RWPE2 (cell line): ENCODE measurements around the gene MTSS2.

Experiments
- ATAC-seq: fragments of 200-7000 bp; cut with Tn5 transposase; 3 replicates; pipeline ENCODE4 v1.9.1; 2021; ENCODE audit warnings: low read depth
- DNase-seq: peaks from one replicate; pipeline ENCODE4 v3.0.0-alpha.2; 2020; ENCODE audit warnings: low spot score
- H3K27ac ChIP-seq: fragments of 450-650 bp; 2 replicates; pipeline ENCODE4 v1.5.1; 2017; ENCODE audit warnings: mild to moderate bottlenecking; ENCODE audit not compliant: poor library complexity, severe bottlenecking
- H3K27me3 ChIP-seq: fragments of 250-450 bp; sonication (Bioruptor Pico); 2 replicates; pipeline ENCODE4 v1.5.1; 2021; ENCODE audit warnings: mild to moderate bottlenecking, moderate library complexity; ENCODE audit not compliant: insufficient read depth, poor library complexity, severe bottlenecking
- H3K36me3 ChIP-seq: fragments of 250-450 bp; sonication (Bioruptor Pico); 2 replicates; pipeline ENCODE4 v1.5.1; 2020; ENCODE audit warnings: low read depth, mild to moderate bottlenecking, moderate library complexity
- H3K4me1 ChIP-seq: fragments of 250-450 bp; sonication (Bioruptor Pico); 2 replicates; pipeline ENCODE4 v1.5.1; 2021; ENCODE audit warnings: mild to moderate bottlenecking, moderate library complexity; ENCODE audit not compliant: insufficient read depth, poor library complexity, severe bottlenecking
- H3K4me3 ChIP-seq: fragments of 250-450 bp; sonication (Bioruptor Pico); 2 replicates; pipeline ENCODE4 v1.5.1; 2021; ENCODE audit warnings: mild to moderate bottlenecking, moderate library complexity; ENCODE audit not compliant: severe bottlenecking
- H3K9me3 ChIP-seq: fragments of 250-450 bp; sonication (Bioruptor Pico); 2 replicates; pipeline ENCODE4 v1.5.1; 2021; ENCODE audit warnings: mild to moderate bottlenecking, moderate library complexity; ENCODE audit not compliant: severe bottlenecking
- CTCF ChIP-seq: fragments of 450-650 bp; IDR thresholded peaks from one replicate; pipeline ENCODE4 v1.5.1; 2017; ENCODE audit warnings: mild to moderate bottlenecking, moderate library complexity; ENCODE audit not compliant: poor library complexity, severe bottlenecking

Gene MTSS2

GRCh38 chr16:70694088-70694867 is 8.4 kb upstream of the MTSS2 start:
- peak; percentile 94 for DNase-seq
- H3K27me3 ChIP-seq = no peaks in the 10 kb centered on the region
- peak; percentile 92 for ATAC-seq
- TF ChIP-seq CTCF = no peak
- H3K4me1 ChIP-seq = peaks cover 52% of the 10 kb centered on the region
- H3K36me3 ChIP-seq = no peaks in the 10 kb centered on the region
- H3K27ac ChIP-seq = peak overlapping the region; percentile 92
- no peaks in the 10 kb centered on the region for H3K9me3 ChIP-seq
- H3K4me3 ChIP-seq = no peak overlapping the region

- TF ChIP-seq CTCF = no peak
- Histone ChIP-seq H3K27ac (peak overlapping the region; percentile 92), H3K9me3 (no peaks in the 10 kb centered on the region), H3K4me1 (peaks cover 60% of the 10 kb centered on the region), H3K4me3 (no peak overlapping the region), H3K27me3 (no peaks in the 10 kb centered on the region), H3K36me3 (no peaks in the 10 kb centered on the region)
- ATAC-seq (no peak), DNase-seq (no peak)
These were observed 7.2 kb upstream of the MTSS2 start for GRCh38 chr16:70692873-70693671.

- Histone ChIP-seq H3K27me3 (no peaks in the 10 kb centered on the region), H3K4me3 (no peak overlapping the region), H3K36me3 (no peaks in the 10 kb centered on the region), H3K27ac (peak overlapping the region; percentile 92), H3K4me1 (peaks cover 59% of the 10 kb centered on the region), H3K9me3 (no peaks in the 10 kb centered on the region)
- ATAC-seq (no peak), DNase-seq (no peak)
- no peak for TF ChIP-seq CTCF
These were observed 6.4 kb upstream of the MTSS2 start for GRCh38 chr16:70692130-70692872.

- H3K4me1 ChIP-seq = peaks cover 61% of the 10 kb centered on the region
These were observed 5.6 kb upstream of the MTSS2 start for GRCh38 chr16:70691223-70692129.

More at GRCh38 chr16:70691223-70692129, 5.6 kb upstream of the MTSS2 start:
- DNase-seq (no peak), ATAC-seq (no peak)
- H3K27me3 ChIP-seq = no peaks in the 10 kb centered on the region
- TF ChIP-seq CTCF = no peak
- no peak overlapping the region for H3K4me3 ChIP-seq
- no peaks in the 10 kb centered on the region for H3K36me3 ChIP-seq
- peak overlapping the region; percentile 92 for H3K27ac ChIP-seq
- H3K9me3 ChIP-seq = no peaks in the 10 kb centered on the region
